Measurements from ENCODE around the gene TNS3. TPM values are rescaled to one million over a fixed set of nuclear protein-coding genes. Genes with fewer than 3 reads are reported as not detected.

The TNS3 gene
- not detected for total RNA-seq

DNA sequence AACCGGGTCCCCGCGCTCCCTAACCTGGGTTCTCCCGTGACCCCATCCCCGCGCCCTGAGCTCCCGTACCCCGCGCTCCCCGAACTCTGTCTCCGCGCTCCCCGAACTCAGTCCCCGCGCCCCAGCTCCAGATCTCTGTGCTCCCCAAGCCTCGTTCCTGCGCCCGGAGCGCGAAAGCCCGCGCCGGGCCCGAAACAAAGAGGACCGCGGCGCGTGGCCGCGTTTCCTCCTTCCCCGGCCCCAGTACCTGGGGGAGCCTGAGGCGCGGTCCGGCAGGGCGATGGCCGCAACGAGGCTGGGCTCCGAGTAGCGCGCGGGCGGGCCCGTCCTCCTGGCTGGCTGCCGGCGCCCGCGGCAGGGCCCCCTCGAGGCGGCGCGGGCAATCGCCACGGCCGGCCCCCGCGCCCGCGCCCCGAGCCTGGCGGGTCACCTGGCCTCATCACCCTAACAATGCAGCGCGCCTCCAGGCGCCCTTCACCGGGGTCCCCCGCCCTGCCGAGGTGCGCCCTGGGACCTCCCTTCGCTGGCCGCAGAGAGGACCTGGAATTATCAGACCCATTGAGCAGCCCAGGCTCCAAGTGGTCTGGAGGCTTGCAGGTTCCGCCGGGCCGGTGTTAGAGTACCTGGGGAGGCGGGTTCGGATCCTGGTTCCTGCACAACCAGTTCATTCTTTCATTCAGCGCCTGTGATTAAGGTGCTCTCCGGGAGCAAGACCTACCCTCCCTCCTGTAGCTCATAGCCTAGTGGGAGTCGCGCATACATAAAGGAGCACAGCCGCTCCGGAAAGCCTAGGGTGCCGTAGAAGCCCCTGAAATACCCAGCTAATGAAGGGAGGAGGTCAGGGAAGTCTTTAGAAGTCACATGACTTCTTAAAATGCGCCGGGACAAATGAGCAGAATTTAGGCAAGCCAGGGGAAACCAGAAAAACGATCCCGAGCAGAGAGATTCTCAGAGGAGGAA is at the start of gene TNS3:
Gene TNS3 (minus strand): TSS at position 308 of the 960 bp plus-strand sequence. CDS start 142,475 bp downstream, outside the sequence.
- DNase-seq (no peak), ATAC-seq (no peak)
- Mint-ChIP-seq H3K27me3 (ENCODE audit: low read depth) (peaks cover 28% of the 10 kb centered on the region), H3K4me1 (ENCODE audit: low read depth) (peaks cover 4% of the 10 kb centered on the region), H3K9me3 (ENCODE audit: insufficient read depth) (no peaks in the 10 kb centered on the region), H3K36me3 (ENCODE audit: low read depth) (no peaks in the 10 kb centered on the region), H3K27ac (no peak within 1 kb of the TSS), H3K4me3 (no peak within 1 kb of the TSS)
- POLR2A ChIA-PET = no interaction called here
- CTCF ChIA-PET = no interaction called here

DNA sequence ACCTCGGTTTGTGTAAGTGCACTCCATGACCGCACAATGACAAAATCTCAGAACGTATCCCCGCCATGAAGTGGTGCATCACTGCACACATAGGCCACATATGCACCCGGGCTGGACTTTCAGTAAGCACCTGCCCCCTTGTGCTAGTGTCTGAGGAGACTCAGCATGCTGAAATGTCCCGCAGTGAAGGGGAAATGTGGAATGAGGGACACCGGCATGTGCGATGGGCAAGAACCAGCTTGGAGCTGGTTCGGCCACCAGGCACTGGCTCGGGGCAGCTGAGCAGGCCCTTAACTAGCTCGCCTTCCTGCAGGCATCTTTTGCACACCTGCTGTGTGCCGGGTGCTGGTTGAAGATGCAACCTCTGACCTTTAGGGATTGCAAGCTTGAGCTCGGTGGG is 49.8 kb upstream of the TNS3 start:
- DNase-seq (no peak), ATAC-seq (no peak)
- Mint-ChIP-seq H3K9me3 (ENCODE audit: insufficient read depth) (no peaks in the 10 kb centered on the region), H3K27me3 (ENCODE audit: low read depth) (no peaks in the 10 kb centered on the region), H3K4me3 (no peak overlapping the region), H3K4me1 (ENCODE audit: low read depth) (no peaks in the 10 kb centered on the region), H3K36me3 (ENCODE audit: low read depth) (no peaks in the 10 kb centered on the region), H3K27ac (no peak overlapping the region)
- ChIA-PET CTCF (no interaction called here), POLR2A (no interaction called here)

DNA sequence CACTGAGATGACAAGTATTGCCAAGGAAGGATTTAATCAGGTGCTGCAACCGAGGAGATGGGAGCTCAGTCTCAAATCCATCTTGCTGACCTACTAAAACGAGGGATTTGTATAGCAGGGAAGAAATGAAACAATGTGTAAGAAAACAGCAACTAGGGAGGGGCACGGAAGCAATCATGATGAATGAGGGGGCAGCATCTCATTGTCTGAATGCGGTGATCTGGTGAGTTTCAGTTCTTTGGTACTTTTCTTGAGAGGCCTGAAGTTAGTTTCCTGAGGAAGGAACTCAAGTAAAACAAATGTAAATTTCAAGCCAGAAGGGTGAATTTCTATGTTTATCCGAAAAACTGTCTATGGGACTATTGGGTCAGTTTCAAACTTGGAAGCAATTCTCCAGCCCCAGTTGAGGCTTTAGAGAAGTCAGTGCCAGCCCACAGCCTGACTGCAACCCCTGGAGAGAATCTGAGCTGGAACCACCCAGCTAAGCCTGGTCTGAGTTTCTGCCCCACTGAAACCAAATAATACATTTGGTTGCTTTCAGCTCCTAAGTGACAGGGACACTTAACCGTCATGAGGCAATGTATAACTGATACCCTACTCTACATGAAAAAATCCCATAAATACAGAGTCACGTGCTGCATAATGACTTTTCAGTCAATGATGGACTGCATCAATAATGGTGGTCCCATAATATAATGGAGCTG is 45.8 kb upstream of the TNS3 start:
- Mint-ChIP-seq H3K9me3 (ENCODE audit: insufficient read depth) (no peaks in the 10 kb centered on the region), H3K27ac (no peak overlapping the region), H3K36me3 (ENCODE audit: low read depth) (no peaks in the 10 kb centered on the region), H3K4me1 (ENCODE audit: low read depth) (no peaks in the 10 kb centered on the region), H3K27me3 (ENCODE audit: low read depth) (no peaks in the 10 kb centered on the region), H3K4me3 (no peak overlapping the region)
- CTCF ChIA-PET = no interaction called here
- ATAC-seq = no peak
- no peak for DNase-seq
- POLR2A ChIA-PET = no interaction called here

DNA sequence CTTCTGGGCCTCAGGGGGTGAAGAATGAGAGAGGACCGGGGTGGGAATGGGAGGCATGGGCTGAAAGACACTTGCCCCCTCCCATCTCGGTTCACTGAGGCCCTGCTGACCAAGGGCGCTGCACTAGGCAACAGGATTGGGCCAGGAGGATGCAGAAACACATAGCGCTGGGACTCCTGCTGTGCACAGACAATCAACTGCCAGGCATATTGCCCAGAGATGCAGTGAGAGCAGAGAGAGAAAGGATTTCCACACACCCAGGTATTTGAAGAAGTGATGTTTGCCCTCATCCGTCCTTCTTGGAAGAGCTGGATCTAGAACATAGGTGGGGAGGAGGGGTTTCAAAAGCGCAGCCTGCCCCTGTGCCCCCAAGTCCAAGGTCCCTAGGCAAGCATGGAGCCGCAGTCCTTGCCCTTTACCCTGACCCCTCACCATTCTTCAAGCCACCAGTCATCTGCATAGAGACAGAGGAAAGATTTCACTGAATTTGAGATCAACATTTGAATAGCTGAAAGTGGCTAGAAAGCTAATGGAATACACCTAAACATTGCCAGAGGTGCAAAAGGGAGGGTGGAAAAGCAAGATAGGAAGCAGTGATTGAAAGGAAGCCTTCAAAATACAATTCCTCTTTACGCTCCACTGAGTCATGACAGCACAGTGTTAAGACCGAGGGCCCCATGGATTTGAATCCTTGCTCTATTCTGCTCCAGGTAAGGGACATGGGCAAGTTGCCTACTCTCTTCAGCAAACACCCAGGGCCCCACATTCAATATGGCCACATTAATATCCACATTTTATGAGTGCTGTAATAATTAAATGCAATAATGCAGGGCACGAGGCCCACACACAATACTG is 44.2 kb upstream of the TNS3 start:
- H3K9me3 Mint-ChIP-seq (ENCODE audit: insufficient read depth) = no peaks in the 10 kb centered on the region
- H3K36me3 Mint-ChIP-seq (ENCODE audit: low read depth) = no peaks in the 10 kb centered on the region
- no peaks in the 10 kb centered on the region for H3K4me1 Mint-ChIP-seq (ENCODE audit: low read depth)
- DNase-seq (no peak), ATAC-seq (no peak)
- ChIA-PET CTCF (no interaction called here), POLR2A (no interaction called here)
- no peaks in the 10 kb centered on the region for H3K27me3 Mint-ChIP-seq (ENCODE audit: low read depth)
- no peak overlapping the region for H3K4me3 Mint-ChIP-seq
- no peak overlapping the region for H3K27ac Mint-ChIP-seq

DNA sequence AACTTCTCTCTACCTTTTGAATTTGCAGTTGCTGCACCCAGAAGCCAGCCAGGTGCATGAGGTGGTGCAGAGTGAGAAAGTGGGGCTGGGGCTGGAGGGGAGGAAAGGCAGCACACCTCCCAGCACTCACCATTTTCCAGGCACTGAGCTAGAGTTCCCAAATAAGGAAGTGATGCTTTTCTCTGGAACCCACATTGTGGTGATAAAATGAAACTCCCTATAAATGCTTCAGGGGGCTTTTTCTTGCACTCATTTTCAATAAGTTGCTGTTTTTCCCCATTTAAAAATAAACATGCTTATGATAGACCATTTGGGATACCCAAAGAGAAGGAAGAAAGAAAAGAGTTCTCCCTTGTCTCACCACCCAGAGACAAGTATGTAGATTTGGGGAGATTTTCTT is 42.8 kb upstream of the TNS3 start:
- DNase-seq (no peak), ATAC-seq (no peak)
- Mint-ChIP-seq H3K9me3 (ENCODE audit: insufficient read depth) (no peaks in the 10 kb centered on the region), H3K4me1 (ENCODE audit: low read depth) (no peaks in the 10 kb centered on the region), H3K27me3 (ENCODE audit: low read depth) (no peaks in the 10 kb centered on the region), H3K4me3 (no peak overlapping the region), H3K36me3 (ENCODE audit: low read depth) (no peaks in the 10 kb centered on the region), H3K27ac (no peak overlapping the region)
- ChIA-PET POLR2A (no interaction called here), CTCF (no interaction called here)

DNA sequence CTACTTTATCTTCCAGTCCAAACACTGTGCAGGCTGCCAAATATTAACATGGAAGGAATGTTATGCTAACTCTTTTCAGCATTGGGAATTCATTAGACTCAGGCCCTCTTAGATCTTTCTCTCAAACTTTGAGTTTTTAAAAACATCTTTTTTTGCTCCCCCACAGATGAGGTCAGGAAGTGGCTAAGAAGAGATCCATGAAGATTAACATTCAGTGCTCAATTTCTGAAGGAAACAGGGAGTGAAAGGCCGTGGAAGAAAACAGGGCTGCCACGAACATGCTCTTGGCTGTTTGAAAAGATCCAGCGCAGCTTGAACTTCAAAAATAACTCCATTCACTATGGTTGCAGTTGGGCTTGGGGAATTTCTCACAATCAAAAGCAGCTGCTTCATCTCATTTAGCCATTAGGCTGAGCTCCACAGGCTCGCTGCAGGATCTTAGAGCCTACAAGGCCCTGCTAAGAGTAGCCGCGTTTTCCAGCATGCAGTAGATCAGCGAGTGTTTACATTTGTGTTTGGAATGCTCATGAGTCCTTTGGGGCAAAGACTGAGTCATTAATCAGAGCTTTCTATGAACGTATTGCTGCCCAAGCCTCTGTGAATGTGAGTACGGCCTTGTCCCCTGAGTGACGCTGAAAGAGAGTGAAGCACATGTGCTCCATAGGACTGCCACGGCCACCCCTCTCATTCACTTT is 41.2 kb upstream of the TNS3 start:
- ATAC-seq (no peak), DNase-seq (no peak)
- H3K4me3 Mint-ChIP-seq = no peak overlapping the region
- ChIA-PET CTCF (no interaction called here), POLR2A (no interaction called here)
- H3K27me3 Mint-ChIP-seq (ENCODE audit: low read depth) = no peaks in the 10 kb centered on the region
- H3K36me3 Mint-ChIP-seq (ENCODE audit: low read depth) = no peaks in the 10 kb centered on the region
- no peaks in the 10 kb centered on the region for H3K4me1 Mint-ChIP-seq (ENCODE audit: low read depth)
- H3K9me3 Mint-ChIP-seq (ENCODE audit: insufficient read depth) = no peaks in the 10 kb centered on the region
- no peak overlapping the region for H3K27ac Mint-ChIP-seq

DNA sequence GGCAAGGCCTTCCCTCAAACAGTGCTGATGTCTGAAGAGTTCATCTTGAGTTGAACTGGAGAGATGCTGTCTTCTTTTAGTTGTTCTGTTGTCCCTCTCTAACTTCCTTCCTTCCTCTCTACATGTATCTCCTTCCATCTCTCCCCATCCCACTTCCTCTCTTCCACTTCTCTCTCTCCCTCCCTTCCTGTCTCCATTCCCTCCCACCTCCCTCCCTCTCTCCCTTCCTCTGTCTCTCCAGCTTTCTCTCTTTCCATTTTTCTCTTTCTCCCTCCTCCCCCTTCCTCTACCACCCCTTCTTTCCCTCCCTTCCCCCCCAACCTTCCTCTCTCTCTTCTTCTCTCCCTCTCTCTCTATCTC is 40.7 kb upstream of the TNS3 start:
- ChIA-PET CTCF (no interaction called here), POLR2A (no interaction called here)
- Mint-ChIP-seq H3K4me1 (ENCODE audit: low read depth) (no peaks in the 10 kb centered on the region), H3K4me3 (no peak overlapping the region), H3K36me3 (ENCODE audit: low read depth) (no peaks in the 10 kb centered on the region), H3K9me3 (ENCODE audit: insufficient read depth) (no peaks in the 10 kb centered on the region), H3K27me3 (ENCODE audit: low read depth) (no peaks in the 10 kb centered on the region), H3K27ac (no peak overlapping the region)
- ATAC-seq = no peak
- DNase-seq = no peak

DNA sequence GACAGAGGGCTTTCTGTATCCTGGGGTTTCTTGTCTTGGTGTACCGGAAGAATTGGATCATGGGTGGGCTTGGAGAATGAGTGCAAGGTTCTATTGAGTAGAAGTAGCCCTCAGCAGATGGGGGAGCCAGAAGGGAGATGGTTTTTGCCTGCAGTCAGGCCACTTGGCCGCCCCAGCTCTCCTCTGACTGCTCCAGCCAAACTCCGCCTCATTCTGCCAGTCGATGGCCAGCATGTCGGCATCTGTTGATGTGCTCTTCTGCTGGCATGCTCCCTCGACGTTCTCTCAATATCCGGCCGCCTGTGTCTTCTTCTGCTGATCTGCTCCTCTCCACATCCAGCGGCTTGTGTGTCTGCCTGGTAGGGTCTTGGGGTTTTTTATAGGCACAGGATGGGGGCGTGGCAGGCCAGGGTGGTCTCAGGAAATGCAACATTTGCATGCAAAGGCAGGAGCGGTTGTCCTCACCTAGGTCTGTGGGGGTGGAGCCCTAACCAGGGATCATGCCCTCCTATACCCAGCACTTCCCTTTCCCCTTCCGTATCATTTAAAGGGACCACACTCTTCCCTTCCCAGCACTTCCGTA is 40.2 kb upstream of the TNS3 start:
- DNase-seq (no peak), ATAC-seq (no peak)
- H3K9me3 Mint-ChIP-seq (ENCODE audit: insufficient read depth) = no peaks in the 10 kb centered on the region
- POLR2A ChIA-PET = no interaction called here
- H3K36me3 Mint-ChIP-seq (ENCODE audit: low read depth) = no peaks in the 10 kb centered on the region
- H3K4me1 Mint-ChIP-seq (ENCODE audit: low read depth) = no peaks in the 10 kb centered on the region
- no peak overlapping the region for H3K27ac Mint-ChIP-seq
- CTCF ChIA-PET = no interaction called here
- no peaks in the 10 kb centered on the region for H3K27me3 Mint-ChIP-seq (ENCODE audit: low read depth)
- H3K4me3 Mint-ChIP-seq = no peak overlapping the region

DNA sequence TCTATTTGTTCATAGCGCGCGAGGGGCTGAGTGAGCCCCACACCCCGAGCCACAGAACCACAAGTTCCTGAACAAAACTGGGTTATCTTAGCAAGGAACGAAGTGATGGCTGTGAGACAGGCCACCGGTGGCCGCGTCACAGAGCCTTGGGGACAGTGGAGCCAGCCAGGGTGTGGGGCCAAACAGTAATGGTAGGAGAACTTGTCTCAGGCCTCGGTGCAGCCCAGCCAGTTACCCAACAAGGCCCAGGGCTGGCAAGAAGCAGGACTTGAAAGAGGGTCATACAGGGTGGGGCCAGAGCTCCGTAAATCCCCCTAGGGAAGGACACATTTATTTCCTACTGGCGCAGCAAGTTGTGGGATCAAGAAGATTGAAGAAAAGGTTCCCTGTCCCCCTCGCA is 39.4 kb upstream of the TNS3 start:
- H3K36me3 Mint-ChIP-seq (ENCODE audit: low read depth) = no peaks in the 10 kb centered on the region
- DNase-seq (no peak), ATAC-seq (no peak)
- CTCF ChIA-PET = no interaction called here
- no peak overlapping the region for H3K27ac Mint-ChIP-seq
- H3K4me3 Mint-ChIP-seq = no peak overlapping the region
- H3K27me3 Mint-ChIP-seq (ENCODE audit: low read depth) = no peaks in the 10 kb centered on the region
- no peaks in the 10 kb centered on the region for H3K4me1 Mint-ChIP-seq (ENCODE audit: low read depth)
- POLR2A ChIA-PET = no interaction called here
- no peaks in the 10 kb centered on the region for H3K9me3 Mint-ChIP-seq (ENCODE audit: insufficient read depth)

DNA sequence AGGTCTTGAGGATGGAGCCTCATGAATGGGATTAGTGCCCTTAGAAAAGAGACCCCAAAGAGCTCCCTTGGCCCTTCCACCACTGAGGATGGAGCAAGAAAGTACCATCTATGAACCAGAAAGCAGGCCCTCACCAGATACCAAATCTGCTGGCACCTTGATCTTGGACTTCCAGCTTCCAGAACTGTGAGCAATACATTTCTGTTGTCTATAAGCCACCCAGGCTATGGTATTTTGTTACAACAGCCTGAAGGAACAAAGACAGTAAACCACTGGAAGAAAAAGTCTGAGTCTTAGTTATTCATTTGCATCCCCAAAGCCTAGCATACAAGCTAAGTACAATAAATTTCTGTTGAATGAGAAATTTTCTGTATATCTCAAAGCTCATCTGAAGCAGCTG is 37.9 kb upstream of the TNS3 start:
- no peak overlapping the region for H3K27ac Mint-ChIP-seq
- CTCF ChIA-PET = no interaction called here

DNA sequence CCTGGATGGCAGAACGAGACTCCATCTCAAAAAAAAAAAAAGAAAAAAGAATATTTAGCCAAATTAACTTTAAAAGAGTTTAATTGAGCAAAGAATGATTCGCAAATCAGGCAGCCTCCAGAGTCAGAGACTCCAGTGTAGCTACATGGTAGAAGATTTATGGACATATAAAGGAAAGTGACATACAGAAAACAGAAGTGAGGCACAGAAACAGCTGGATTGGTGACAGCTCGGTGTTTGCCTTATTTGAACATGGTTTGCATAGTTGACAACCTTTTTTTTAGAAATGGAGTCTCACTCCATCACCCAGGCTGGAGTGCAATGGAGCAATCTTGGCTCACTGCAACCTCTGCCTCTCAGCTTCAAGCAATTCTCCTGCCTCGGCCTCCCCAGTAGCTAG is 35.2 kb upstream of the TNS3 start:
- POLR2A ChIA-PET = no interaction called here
- CTCF ChIA-PET = no interaction called here
- Mint-ChIP-seq H3K4me3 (no peak overlapping the region), H3K27me3 (ENCODE audit: low read depth) (no peaks in the 10 kb centered on the region), H3K4me1 (ENCODE audit: low read depth) (no peaks in the 10 kb centered on the region), H3K9me3 (ENCODE audit: insufficient read depth) (no peaks in the 10 kb centered on the region), H3K36me3 (ENCODE audit: low read depth) (no peaks in the 10 kb centered on the region), H3K27ac (no peak overlapping the region)
- DNase-seq = no peak
- ATAC-seq = no peak

More for the DNA sequence above, 37.9 kb upstream of the TNS3 start:
- POLR2A ChIA-PET = no interaction called here
- H3K4me3 Mint-ChIP-seq = no peak overlapping the region
- no peaks in the 10 kb centered on the region for H3K27me3 Mint-ChIP-seq (ENCODE audit: low read depth)
- no peak for DNase-seq
- ATAC-seq = no peak
- no peaks in the 10 kb centered on the region for H3K4me1 Mint-ChIP-seq (ENCODE audit: low read depth)
- H3K9me3 Mint-ChIP-seq (ENCODE audit: insufficient read depth) = no peaks in the 10 kb centered on the region
- no peaks in the 10 kb centered on the region for H3K36me3 Mint-ChIP-seq (ENCODE audit: low read depth)

Measured in activated CD8-positive, alpha-beta T cell treated with anti-CD3 and anti-CD28 coated beads, Interleukin-2, amount 10 ng/mL, durations not matched to agents 7 days and 5 days (primary cell).